Uterus (tissue), 4 donors: Measurements from ENCODE around the gene C9orf72. TPM values are rescaled to one million over a fixed set of nuclear protein-coding genes. Genes with fewer than 3 reads are reported as not detected.

ENCODE experiments used
- DNase-seq, 2 donors: peaks; one replicate each; pipeline ENCODE4 v3.0.0-alpha.2; 2019 to 2020
- H3K27ac ChIP-seq, 2 donors: fragments of 200-600 bp; sonication (generic); 1 replicate in 1 of 2; 2 replicates in 1 of 2; pipeline ENCODE4 v1.5.1; 2016 to 2018
- H3K27me3 ChIP-seq, 2 donors: fragments of 200-600 bp; sonication (generic); one replicate each; pipeline ENCODE4 v1.5.1; 2018 to 2019; ENCODE audit warnings: control low read depth in 1 of 2
- H3K36me3 ChIP-seq, 2 donors: fragments of 200-600 bp; sonication (generic); one replicate each; pipeline ENCODE4 v1.5.1; 2019; ENCODE audit warnings: control low read depth in 1 of 2
- H3K4me1 ChIP-seq, 2 donors: fragments of 200-600 bp; sonication (generic); one replicate each; pipeline ENCODE4 v1.5.1; 2018 to 2019; ENCODE audit warnings: control low read depth in 1 of 2
- H3K4me3 ChIP-seq, 2 donors: fragments of 200-600 bp; sonication (generic); 1 replicate in 1 of 2; 2 replicates in 1 of 2; pipeline ENCODE4 v1.5.1; 2018 to 2019; ENCODE audit warnings: mild to moderate bottlenecking in 1 of 2
- H3K9me3 ChIP-seq, 2 donors: fragments of 200-600 bp; sonication (generic); one replicate each; pipeline ENCODE4 v1.5.1; 2019; ENCODE audit warnings: control low read depth in 1 of 2
- POLR2A ChIP-seq, 2 donors: fragments of 450-650 bp; IDR thresholded peaks; one replicate each; pipeline ENCODE4 v1.6.1; 2016; ENCODE audit warnings: antibody characterized with exemption in 2 of 2, mild to moderate bottlenecking in 1 of 2, moderate library complexity in 1 of 2
- intact Hi-C: fragments of 100-400 bp; cut with DNase I; formaldehyde crosslinking; loops from one replicate; pipeline ENCODE4 v1.15.1; 2023; ENCODE audit warnings: low total_unique reads
- total RNA-seq, 4 donors: library from RNA; depleted of rRNA in 3 of 4; stranded (reverse); fragments of >200 nt in 3 of 4; gene quantifications; one replicate each; pipeline versions ENCODE4 v1.1.0 to v1.2.4, GENCODE V29; 2014 to 2023
- TF ChIP-seq, protein P1 (sequence below), 4 experiments: fragments of 200-600 bp in 2 of 4; fragments of 450-650 bp in 2 of 4; sonication (generic) in 2 of 4; IDR thresholded peaks; one replicate each; pipeline ENCODE4 v1.5.1; 2016 to 2019; ENCODE audit warnings: antibody characterized with exemption in 4 of 4, mild to moderate bottlenecking in 2 of 4, moderate library complexity in 1 of 4
- donor health status: DM: yes; HTN: yes; CAD: no.

C9orf72 gene
- total RNA-seq, 4 donors from 2014 or later, result 16.1 to 46.2 (median 32.1) TPM

DNA sequence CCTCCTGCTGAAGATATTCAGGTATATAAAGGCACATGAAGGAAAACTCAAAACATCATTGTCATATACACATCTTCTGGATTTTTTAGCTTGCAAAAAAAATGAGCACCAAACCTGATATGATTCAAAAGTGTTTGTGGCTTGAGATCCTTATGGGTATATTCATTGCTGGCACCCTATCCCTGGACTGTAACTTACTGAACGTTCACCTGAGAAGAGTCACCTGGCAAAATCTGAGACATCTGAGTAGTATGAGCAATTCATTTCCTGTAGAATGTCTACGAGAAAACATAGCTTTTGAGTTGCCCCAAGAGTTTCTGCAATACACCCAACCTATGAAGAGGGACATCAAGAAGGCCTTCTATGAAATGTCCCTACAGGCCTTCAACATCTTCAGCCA lies 49.0 kb downstream of the C9orf72 start, which contains the start of gene IFNK:
Gene IFNK (plus strand): TSS at position 55 of the 400 bp plus-strand sequence. CDS start 47 bp downstream, at position 102.
- TF ChIP-seq, protein P1, sequence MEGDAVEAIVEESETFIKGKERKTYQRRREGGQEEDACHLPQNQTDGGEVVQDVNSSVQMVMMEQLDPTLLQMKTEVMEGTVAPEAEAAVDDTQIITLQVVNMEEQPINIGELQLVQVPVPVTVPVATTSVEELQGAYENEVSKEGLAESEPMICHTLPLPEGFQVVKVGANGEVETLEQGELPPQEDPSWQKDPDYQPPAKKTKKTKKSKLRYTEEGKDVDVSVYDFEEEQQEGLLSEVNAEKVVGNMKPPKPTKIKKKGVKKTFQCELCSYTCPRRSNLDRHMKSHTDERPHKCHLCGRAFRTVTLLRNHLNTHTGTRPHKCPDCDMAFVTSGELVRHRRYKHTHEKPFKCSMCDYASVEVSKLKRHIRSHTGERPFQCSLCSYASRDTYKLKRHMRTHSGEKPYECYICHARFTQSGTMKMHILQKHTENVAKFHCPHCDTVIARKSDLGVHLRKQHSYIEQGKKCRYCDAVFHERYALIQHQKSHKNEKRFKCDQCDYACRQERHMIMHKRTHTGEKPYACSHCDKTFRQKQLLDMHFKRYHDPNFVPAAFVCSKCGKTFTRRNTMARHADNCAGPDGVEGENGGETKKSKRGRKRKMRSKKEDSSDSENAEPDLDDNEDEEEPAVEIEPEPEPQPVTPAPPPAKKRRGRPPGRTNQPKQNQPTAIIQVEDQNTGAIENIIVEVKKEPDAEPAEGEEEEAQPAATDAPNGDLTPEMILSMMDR (IDR thresholded peaks at IDR 0.05), result no peak
- no peak for TF ChIP-seq POLR2A (IDR thresholded peaks at IDR 0.05)
- no peak for DNase-seq
- H3K9me3 ChIP-seq, result no peaks in the 10 kb centered on the region
- intact Hi-C loops, result no loop called here
- peaks cover 0 to 8% of the 10 kb centered on the region in 2 donors for H3K4me1 ChIP-seq
- H3K27me3 ChIP-seq, result no peaks in the 10 kb centered on the region
- no peak within 1 kb of the TSS for H3K27ac ChIP-seq
- H3K4me3 ChIP-seq, result no peak within 1 kb of the TSS
- no peaks in the 10 kb centered on the region for H3K36me3 ChIP-seq

DNA sequence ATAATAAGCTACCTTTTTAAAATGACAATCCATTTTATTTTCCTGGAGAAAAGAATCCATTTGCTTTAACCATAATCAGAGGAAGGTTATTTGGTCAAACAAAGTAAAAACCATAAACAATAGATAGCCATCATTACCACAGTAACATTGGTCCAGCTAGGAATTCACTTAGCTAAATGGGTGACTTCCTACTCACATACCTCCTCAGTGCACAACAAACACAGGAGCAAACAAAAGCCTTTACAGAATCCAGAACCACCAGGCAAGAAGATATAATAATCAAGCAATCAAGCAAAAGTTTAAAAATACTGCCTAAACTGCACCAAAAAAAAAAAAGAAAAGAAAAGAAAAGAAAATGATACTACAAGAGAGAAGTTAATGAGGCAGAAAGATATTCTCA lies 50.1 kb downstream of the C9orf72 start:
- Histone ChIP-seq H3K27ac (no peak overlapping the region), H3K4me3 (no peak overlapping the region), H3K9me3 (no peaks in the 10 kb centered on the region), H3K4me1 (peaks cover 0 to 8% of the 10 kb centered on the region in 2 donors), H3K36me3 (no peaks in the 10 kb centered on the region), H3K27me3 (no peaks in the 10 kb centered on the region)
- DNase-seq, result no peak
- no peak for TF ChIP-seq POLR2A (IDR thresholded peaks at IDR 0.05)
- TF ChIP-seq, protein P1 (IDR thresholded peaks at IDR 0.05), result no peak
- intact Hi-C loops, result no loop called here

DNA sequence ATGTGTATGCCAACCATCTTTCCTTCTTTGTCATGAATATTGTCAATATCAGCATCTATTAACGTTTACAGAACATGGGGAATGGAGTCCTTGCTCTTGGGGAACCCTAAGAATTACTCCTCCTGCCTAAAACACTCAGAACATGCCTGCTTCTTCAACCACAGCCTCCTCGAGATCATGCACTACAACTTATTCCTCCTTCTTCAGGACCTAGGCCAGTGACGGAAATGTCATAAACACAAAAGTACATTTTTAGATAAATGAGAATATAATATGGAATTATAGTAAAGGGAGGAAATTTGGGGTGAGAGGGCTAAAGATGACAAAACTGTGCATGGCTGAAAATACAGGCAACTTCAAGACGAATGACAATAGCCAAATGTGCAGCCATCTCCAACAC lies 52.3 kb downstream of the C9orf72 start:
- Histone ChIP-seq H3K27me3 (no peaks in the 10 kb centered on the region), H3K4me1 (no peaks in the 10 kb centered on the region), H3K9me3 (no peaks in the 10 kb centered on the region), H3K4me3 (no peak overlapping the region), H3K36me3 (no peaks in the 10 kb centered on the region), H3K27ac (no peak overlapping the region)
- TF ChIP-seq POLR2A (IDR thresholded peaks at IDR 0.05), result no peak
- TF ChIP-seq, protein P1 (IDR thresholded peaks at IDR 0.05), result no peak
- DNase-seq, result no peak
- intact Hi-C loops, result no loop called here

- no peak overlapping the region for H3K4me3 ChIP-seq
- H3K27me3 ChIP-seq, result no peaks in the 10 kb centered on the region
- DNase-seq, result no peak
- intact Hi-C loops, result no loop called here
- H3K36me3 ChIP-seq, result no peaks in the 10 kb centered on the region
- no peak overlapping the region for H3K27ac ChIP-seq
- no peaks in the 10 kb centered on the region for H3K9me3 ChIP-seq
- no peak for TF ChIP-seq POLR2A (IDR thresholded peaks at IDR 0.05)
- TF ChIP-seq, protein P1 (IDR thresholded peaks at IDR 0.05), result no peak
- peaks cover 0 to 6% of the 10 kb centered on the region in 2 donors for H3K4me1 ChIP-seq
Observed at GRCh38 chr9:27519466-27520465, 53.5 kb downstream of the C9orf72 start.

GRCh38 chr9:27518809-27519208 lies 54.5 kb downstream of the C9orf72 start:
- intact Hi-C loops, result no loop called here
- H3K27me3 ChIP-seq, result no peaks in the 10 kb centered on the region
- no peak overlapping the region for H3K4me3 ChIP-seq
- no peak for DNase-seq
- H3K9me3 ChIP-seq, result no peaks in the 10 kb centered on the region
- TF ChIP-seq, protein P1 (IDR thresholded peaks at IDR 0.05), result no peak
- no peak for TF ChIP-seq POLR2A (IDR thresholded peaks at IDR 0.05)
- peaks cover 0 to 6% of the 10 kb centered on the region in 2 donors for H3K4me1 ChIP-seq
- no peaks in the 10 kb centered on the region for H3K36me3 ChIP-seq
- H3K27ac ChIP-seq, result no peak overlapping the region
